RCC 7860 (cell line): ENCODE data around the gene HSPBP1.

Experiments used
- DNase-seq: peaks from one replicate; pipeline ENCODE4 v3.0.0-alpha.2; 2015; ENCODE audit warnings: low spot score
- FAIRE-seq: peaks from 2 replicates; lab custom pipeline; 2012; peaks lifted over from hg19 to GRCh38; lab: Jason Lieb, UNC

The HSPBP1 gene

DNA sequence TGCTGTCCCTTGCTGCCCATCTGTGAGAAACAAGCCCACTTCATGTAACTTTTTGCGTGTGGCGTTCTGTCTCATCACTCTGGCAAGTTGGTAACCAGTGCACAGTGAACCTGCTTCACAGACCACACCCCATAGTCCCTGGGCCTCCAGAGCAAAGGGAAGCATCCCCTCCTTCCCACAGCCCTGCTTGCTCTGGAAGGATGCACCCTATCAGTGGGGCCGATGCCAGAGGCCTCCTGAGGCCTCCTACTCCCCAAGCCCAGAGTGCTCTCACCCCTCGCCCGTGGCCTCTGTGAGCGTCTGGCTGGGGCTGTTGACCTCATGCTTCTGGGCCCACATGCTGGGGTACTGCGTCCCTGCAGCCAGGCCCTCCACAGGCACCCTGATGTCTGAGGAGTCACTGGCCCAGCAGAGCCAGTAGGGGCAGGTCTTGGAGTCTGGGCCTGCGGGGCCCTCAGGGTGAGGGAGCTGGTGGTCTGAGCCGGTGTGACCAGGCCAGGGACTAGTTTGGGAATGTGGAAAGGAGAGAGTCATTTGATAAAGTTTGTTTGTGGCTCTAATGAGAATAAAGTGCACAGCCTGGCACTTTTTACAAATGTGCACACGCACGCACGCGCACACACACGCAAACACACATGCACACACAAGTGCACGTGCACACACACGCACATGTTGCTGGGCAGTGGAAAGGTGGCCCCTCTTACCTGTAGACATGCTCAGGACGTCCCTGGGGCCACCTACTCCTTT is 56.4 kb downstream of the HSPBP1 start:
- FAIRE-seq (no peak), DNase-seq (no peak)

DNA sequence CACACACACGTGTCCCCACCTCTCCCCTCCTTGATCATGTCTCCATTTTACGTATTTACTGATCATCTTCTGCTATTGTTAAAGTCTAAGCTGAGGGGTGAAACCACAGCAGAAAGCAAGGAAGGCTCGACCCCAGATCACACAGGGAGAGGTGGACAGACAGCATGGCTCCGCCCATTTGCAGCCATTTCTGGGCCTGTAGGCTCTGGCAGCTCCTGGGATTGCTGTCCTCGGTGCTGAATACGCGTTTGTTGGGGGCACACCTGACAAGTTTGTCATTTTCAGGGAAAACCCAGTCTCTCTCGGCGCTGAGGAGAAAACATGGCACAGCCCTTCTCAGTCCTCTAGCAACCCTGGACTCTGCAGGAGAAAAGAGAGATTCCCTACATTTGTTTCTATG is 59.4 kb downstream of the HSPBP1 start:
- FAIRE-seq: no peak
- DNase-seq: no peak

DNA sequence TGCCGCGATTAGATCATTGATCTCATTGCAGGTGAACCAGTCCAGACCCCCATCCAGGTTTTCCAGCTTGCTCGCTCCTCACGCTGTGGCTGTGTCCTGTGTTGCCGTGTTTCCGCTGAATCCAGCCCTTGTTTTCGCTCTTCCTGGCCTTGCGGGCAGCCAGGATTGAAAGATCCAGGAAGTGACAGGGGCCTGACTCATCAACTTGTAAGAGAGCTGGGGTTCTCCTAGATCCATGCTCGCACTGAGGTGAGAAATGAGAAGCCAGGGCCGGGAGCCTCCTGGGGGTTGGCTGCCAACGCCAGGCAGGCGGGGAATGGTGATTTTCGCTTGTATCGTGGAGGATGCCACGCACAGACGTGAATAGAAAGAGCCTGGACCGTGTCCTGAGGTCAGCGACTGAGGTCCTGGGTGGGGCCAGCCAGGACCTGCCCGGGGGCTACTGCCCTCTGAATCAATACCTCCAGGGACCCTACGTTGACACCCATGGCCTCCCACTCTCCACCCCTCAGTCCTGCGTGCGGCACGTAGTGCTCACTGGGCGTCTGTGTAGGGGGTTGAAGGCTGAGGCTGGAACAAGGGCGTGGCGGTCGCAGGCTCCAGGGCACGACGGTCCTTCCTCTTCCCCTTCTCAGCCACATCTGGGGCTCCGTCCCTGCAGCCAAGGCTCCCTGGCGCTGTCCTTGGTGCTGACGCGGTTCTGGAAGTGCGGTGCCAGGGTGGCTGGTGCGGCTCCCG is 63.3 kb downstream of the HSPBP1 start:
- FAIRE-seq: peak; percentile 77
- DNase-seq: peak; percentile 94

DNA sequence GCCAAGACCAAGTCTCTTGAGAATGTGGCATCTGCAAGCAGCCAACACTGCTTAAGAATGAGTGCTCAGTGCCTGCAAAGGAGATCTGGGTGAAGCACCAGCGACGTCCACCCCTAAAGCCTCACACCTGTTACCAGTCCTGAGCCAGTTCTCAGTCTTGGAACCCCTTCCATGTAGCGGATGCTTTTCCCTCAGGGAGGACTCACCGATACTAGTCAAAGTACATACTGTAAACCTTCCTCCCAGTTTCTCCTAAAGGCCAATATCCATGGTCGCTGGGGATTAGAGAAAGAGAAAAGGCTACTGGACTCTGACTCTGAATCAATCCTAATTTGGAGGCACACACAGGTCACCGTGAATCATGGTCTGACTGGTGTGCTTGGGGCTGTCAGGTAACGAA is 66.4 kb downstream of the HSPBP1 start:
- DNase-seq (no peak), FAIRE-seq (no peak)

DNA sequence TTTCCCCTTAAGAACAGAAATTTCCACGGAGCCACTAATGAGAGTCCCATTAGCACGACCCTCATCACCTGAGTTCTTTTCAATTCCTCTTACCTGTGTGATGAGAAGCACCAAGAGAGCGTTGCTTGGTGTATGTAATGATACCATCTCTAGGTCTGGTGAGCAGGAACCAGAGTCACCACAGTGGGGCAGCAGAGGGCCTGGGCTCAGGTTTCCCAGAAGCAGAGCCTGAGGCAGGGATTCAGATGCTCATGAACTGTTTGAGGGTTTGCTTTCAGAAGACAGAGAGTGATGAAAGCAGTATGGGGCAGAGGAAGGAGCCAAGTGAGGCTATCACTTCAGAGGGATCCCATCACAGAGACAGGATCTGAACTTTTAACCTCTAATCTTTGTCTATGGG is 67.5 kb downstream of the HSPBP1 start:
- FAIRE-seq (no peak), DNase-seq (no peak)
